Head of caudate nucleus (tissue), 42 donors: ENCODE data around the gene HOXA1.

ENCODE experiments used
- DNase-seq, 42 donors: peaks; one replicate each; pipeline versions ENCODE4 v3.0.0 to v3.0.0-alpha.2; 2020 to 2021; ENCODE audit warnings: mixed read lengths in 7 of 42
- intact Hi-C: fragments of 100-400 bp; cut with DNase I; formaldehyde crosslinking; loops from one replicate; pipeline ENCODE4 v1.15.0; 2022

HOXA1 gene

GRCh38 chr7:27099453-27100370 is 3.9 kb upstream of the HOXA1 start:
- intact Hi-C loops, result no loop called here

GRCh38 chr7:27098578-27099451 is 3.0 kb upstream of the HOXA1 start:
- intact Hi-C loops, result no loop called here
- DNase-seq, result no peak

More at GRCh38 chr7:27099453-27100370, 3.9 kb upstream of the HOXA1 start:
- no peak for DNase-seq

GRCh38 chr7:27097686-27098577 is 2.1 kb upstream of the HOXA1 start:
- intact Hi-C loops, result no loop called here
- DNase-seq, result no peak

GRCh38 chr7:27096768-27097514 is 1.1 kb upstream of the HOXA1 start:
- intact Hi-C loops, result no loop called here
- no peak for DNase-seq

GRCh38 chr7:27095050-27095896 is 527 bp downstream of the HOXA1 start:
- intact Hi-C loops, result no loop called here

GRCh38 chr7:27094304-27095049 is 1.3 kb downstream of the HOXA1 start:
- intact Hi-C loops, result no loop called here
- no peak for DNase-seq

More at GRCh38 chr7:27095050-27095896, 527 bp downstream of the HOXA1 start:
- no peak for DNase-seq

GRCh38 chr7:27093184-27093895 is 2.5 kb downstream of the HOXA1 start:
- intact Hi-C loops, result no loop called here
- no peak for DNase-seq

GRCh38 chr7:27092819-27093110 is 3.0 kb downstream of the HOXA1 start:
- intact Hi-C loops, result no loop called here
- DNase-seq, result no peak

- intact Hi-C loops, result no loop called here
- DNase-seq, result no peak
Observed at GRCh38 chr7:27091941-27092818, 3.6 kb downstream of the HOXA1 start.

- intact Hi-C loops, result no loop called here
Observed at GRCh38 chr7:27091105-27091504, 4.7 kb downstream of the HOXA1 start.

GRCh38 chr7:27088002-27088922 is 7.5 kb downstream of the HOXA1 start:
- DNase-seq, result no peak
- intact Hi-C loops, result no loop called here

More at GRCh38 chr7:27091105-27091504, 4.7 kb downstream of the HOXA1 start:
- DNase-seq, result no peak

GRCh38 chr7:27083646-27084045 is 12.2 kb downstream of the HOXA1 start:
- no peak for DNase-seq
- intact Hi-C loops, result no loop called here

GRCh38 chr7:27082171-27082570 is 13.6 kb downstream of the HOXA1 start:
- no peak for DNase-seq
- intact Hi-C loops, result no loop called here

GRCh38 chr7:27080844-27081436 is 14.9 kb downstream of the HOXA1 start:
- intact Hi-C loops, result no loop called here
- DNase-seq, result no peak
